Psoas muscle (tissue), 8 donors: ENCODE data around the gene MRPS15. TPM values are rescaled to one million over a fixed set of nuclear protein-coding genes. Genes with fewer than 3 reads are reported as not detected.

Experiments used
- ATAC-seq, 4 donors: fragments of 200-7000 bp; cut with Tn5 transposase; one replicate each; pipeline ENCODE4 v1.9.1; 2020; ENCODE audit warnings: moderate library complexity in 3 of 4, mild to moderate bottlenecking in 2 of 4
- DNase-seq, 2 donors: peaks; one replicate each; pipeline ENCODE4 v3.0.0-alpha.2; 2020
- H3K27ac ChIP-seq: fragments of 200-600 bp; one replicate; pipeline ENCODE4 v1.8.0; 2022
- H3K27me3 ChIP-seq, 3 donors: fragments of 200-600 bp in 1 of 3; one replicate each; pipeline versions ENCODE4 v1.6.1 to v1.8.0; 2013 to 2022; ENCODE audit warnings: low read length in 2 of 3, mild to moderate bottlenecking in 2 of 3, moderate library complexity in 1 of 3; ENCODE audit not compliant: insufficient read depth in 3 of 3
- H3K36me3 ChIP-seq, 2 donors: fragments of 200-600 bp in 1 of 2; one replicate each; pipeline versions ENCODE4 v1.6.1 to v1.8.0; 2013 to 2022; ENCODE audit warnings: low read depth in 1 of 2, mild to moderate bottlenecking in 1 of 2, moderate library complexity in 1 of 2; ENCODE audit not compliant: insufficient read depth in 1 of 2
- H3K4me1 ChIP-seq: fragments of 200-600 bp; one replicate; pipeline ENCODE4 v1.8.0; 2022
- H3K4me3 ChIP-seq: fragments of 200-600 bp; one replicate; pipeline ENCODE4 v1.8.0; 2022; ENCODE audit warnings: mild to moderate bottlenecking
- H3K9me3 ChIP-seq: fragments of 200-600 bp; one replicate; pipeline ENCODE4 v1.8.0; 2022
- CTCF ChIP-seq: fragments of 200-600 bp; IDR thresholded peaks from one replicate; pipeline ENCODE4 v1.8.0; 2022; ENCODE audit warnings: antibody characterized with exemption
- WGBS, 3 donors: extraction: QIAGEN DNeasy Blood & Tissue Kit; methylation state at CpG; one replicate each; pipeline versions ENCODE4 v1.1.6 to v1.1.7; 2013; 5-methylcytosine and 5-hydroxymethylcytosine counted together
- intact Hi-C, 2 donors: fragments of 100-400 bp; cut with DNase I; formaldehyde crosslinking; loops; one replicate each; pipeline versions ENCODE4 v1.11.0 to v1.14.2; 2022
- polyA plus RNA-seq, 3 donors: library from polyadenylated mRNA; stranded (reverse); fragments of 200-250 nt; gene quantifications; one replicate each; pipeline ENCODE4 v1.2.3, GENCODE V29; 2013
- total RNA-seq, 4 donors: library from RNA; stranded (reverse); fragmentation: NEBNext Ultra II Directional in 2 of 4; extraction: Animal tissue kit (Norgen Biotek cat#: 25700) in 2 of 4; gene quantifications; one replicate each; pipeline versions ENCODE4 v1.2.1 to v1.2.4, GENCODE V29; 2021 to 2023
- donor health status: healthy with polysubstance abuse.
- donor health status: DM: no; HTN: no; CAD: no; lungs with moderate emphysema.
- donor health status: Bipolar disorder and iron deficiency.
- donor health status: healthy.
- donor health status: DM: yes; HTN: yes; CAD: no.
- donor health status: DM: no; HTN: no; CAD: no.
- donor health status: DM: no; HTN: no; CAD: no.
- donor health status: DM: yes; HTN: yes; CAD: no.

Gene MRPS15
- total and polyA plus RNA-seq, 7 donors, result 127 to 279 (median 141) TPM

- ATAC-seq, result no peak
- Histone ChIP-seq H3K4me3 (no peak overlapping the region), H3K27ac (no peak overlapping the region), H3K9me3 (no peaks in the 10 kb centered on the region), H3K27me3 (no peaks in the 10 kb centered on the region), H3K4me1 (no peaks in the 10 kb centered on the region), H3K36me3 (peaks cover 3 to 29% of the 10 kb centered on the region in 2 donors)
- no peak for DNase-seq
- TF ChIP-seq CTCF, result no peak
- 30 to 42% (median 38%) methylated on average over 1 of the region's 1 CpG for WGBS, 3 donors
- intact Hi-C loops, result no loop called here
These were observed 31.1 kb downstream of the MRPS15 start for GRCh38 chr1:36433102-36433501.

GRCh38 chr1:36432616-36433015 is 31.6 kb downstream of the MRPS15 start:
- WGBS, 3 donors, result 75 to 80% (median 78%) methylated on average over 4 of the region's 4 CpGs
- ATAC-seq (no peak), DNase-seq (no peak)
- H3K4me3 ChIP-seq, result no peak overlapping the region
- peaks cover 3 to 25% of the 10 kb centered on the region in 2 donors for H3K36me3 ChIP-seq
- intact Hi-C loops, result no loop called here
- no peak for TF ChIP-seq CTCF
- H3K4me1 ChIP-seq, result no peaks in the 10 kb centered on the region
- H3K9me3 ChIP-seq, result no peaks in the 10 kb centered on the region
- H3K27me3 ChIP-seq, result no peaks in the 10 kb centered on the region
- no peak overlapping the region for H3K27ac ChIP-seq

GRCh38 chr1:36425791-36426190 is 38.4 kb downstream of the MRPS15 start:
- Histone ChIP-seq H3K4me1 (no peaks in the 10 kb centered on the region), H3K27ac (no peak overlapping the region), H3K4me3 (no peak overlapping the region), H3K9me3 (no peaks in the 10 kb centered on the region), H3K36me3 (peaks cover 0 to 20% of the 10 kb centered on the region in 2 donors), H3K27me3 (no peaks in the 10 kb centered on the region)
- ATAC-seq, result no peak
- 67 to 78% (median 68%) methylated on average over 4 of the region's 4 CpGs for WGBS, 3 donors
- no peak for DNase-seq
- TF ChIP-seq CTCF, result no peak
- intact Hi-C loops, result loop anchor here (10.0 kb wide), 2 partner anchors 211 to 331 kb away; no protein-coding TSS in a partner anchor

- 84 to 91% (median 86%) methylated on average over 7 of the region's 7 CpGs for WGBS, 3 donors
- no peaks in the 10 kb centered on the region for H3K9me3 ChIP-seq
These were observed 42.5 kb downstream of the MRPS15 start for GRCh38 chr1:36421649-36422048.

More at GRCh38 chr1:36421649-36422048, 42.5 kb downstream of the MRPS15 start:
- ATAC-seq (no peak), DNase-seq (no peak)
- Histone ChIP-seq H3K4me3 (no peak overlapping the region), H3K4me1 (peaks cover 23% of the 10 kb centered on the region), H3K27ac (no peak overlapping the region), H3K36me3 (peaks cover 0 to 19% of the 10 kb centered on the region in 2 donors), H3K27me3 (no peaks in the 10 kb centered on the region)
- intact Hi-C loops, result loop anchor here (2.0 to 10.0 kb wide), 7 partner anchors 79 to 327 kb away; partner anchors contain the start of genes SH3D21 (in 1 of the 2) and TRAPPC3 (in 1 of the 2)
- TF ChIP-seq CTCF, result no peak
